H1 (cell line): ENCODE measurements around the gene CMIP. TPM values are rescaled to one million over a fixed set of nuclear protein-coding genes. Genes with fewer than 3 reads are reported as not detected.
A peak's percentile ranks its signal among the peaks of the same experiment; 100 is the strongest.

Experiments used
- ASH2L ChIP-seq: fragments of 200-600, 300-600 bp; sonication (generic); IDR thresholded peaks from one replicate; pipeline ENCODE4 v1.7.1; 2017; ENCODE audit warnings: low read length
- BCL11A ChIP-seq, 2 experiments: IDR thresholded peaks; one replicate each; pipeline ENCODE4 v1.6.1; 2011; ENCODE audit warnings: low read depth in 2 of 2, low read length in 2 of 2, mild to moderate bottlenecking in 2 of 2
- BRCA1 ChIP-seq: IDR thresholded peaks from 2 replicates; pipeline ENCODE4 v1.6.1; 2012; ENCODE audit warnings: low read depth, low read length, improper control_type of control experiment
- CBX5 ChIP-seq: fragments of 300-800, 300-1000 bp; sonication (generic); IDR thresholded peaks from 2 replicates; pipeline ENCODE4 v1.7.1; 2016; ENCODE audit warnings: antibody characterized with exemption, low read length, low read depth
- CBX8 ChIP-seq: fragments of 300-800, 300-1000 bp; sonication (generic); IDR thresholded peaks from 2 replicates; pipeline ENCODE4 v1.7.1; 2016; ENCODE audit warnings: low read depth, low read length, borderline replicate concordance
- EGR1 ChIP-seq: IDR thresholded peaks from 2 replicates; pipeline ENCODE4 v1.6.1; 2011; ENCODE audit warnings: low read depth, low read length, borderline replicate concordance
- EP300 ChIP-seq, 2 experiments: IDR thresholded peaks; 1 replicate in 1 of 2; 2 replicates in 1 of 2; pipeline ENCODE4 v1.6.1; 2011 to 2012; ENCODE audit warnings: low read depth in 2 of 2, low read length in 2 of 2, mild to moderate bottlenecking in 2 of 2, borderline replicate concordance in 1 of 2, inconsistent platforms in 1 of 2, moderate library complexity in 1 of 2
- GTF2F1 ChIP-seq: IDR thresholded peaks from 2 replicates; pipeline ENCODE4 v1.6.1; 2012; ENCODE audit warnings: low read depth, low read length, improper control_type of control experiment, borderline replicate concordance
- JUN ChIP-seq: IDR thresholded peaks from 2 replicates; pipeline ENCODE4 v1.6.1; 2011; ENCODE audit warnings: low read depth, mild to moderate bottlenecking, improper control_type of control experiment, low read length
- JUND ChIP-seq: IDR thresholded peaks from 2 replicates; pipeline ENCODE4 v1.6.1; 2011; ENCODE audit warnings: mild to moderate bottlenecking, improper control_type of control experiment, low read length
- KDM5A ChIP-seq: fragments of 200-600 bp; IDR thresholded peaks from 2 replicates; pipeline ENCODE4 v1.7.1; 2012; ENCODE audit warnings: mild to moderate bottlenecking, low read length, inconsistent platforms, mixed read lengths
- MAFK ChIP-seq: IDR thresholded peaks from 2 replicates; pipeline ENCODE4 v1.6.1; 2012; ENCODE audit warnings: low read depth, mild to moderate bottlenecking, improper control_type of control experiment, low read length
- NANOG ChIP-seq: IDR thresholded peaks from 2 replicates; pipeline ENCODE4 v1.6.1; 2011; ENCODE audit warnings: low read length, low read depth, mild to moderate bottlenecking, inconsistent platforms; ENCODE audit not compliant: insufficient read depth, poor library complexity, severe bottlenecking
- PHF8 ChIP-seq: fragments of 200-600 bp; sonication (generic); conservative IDR thresholded peaks from 2 replicates; pipeline ENCODE4 v1.7.1; 2012; ENCODE audit warnings: low read depth, mild to moderate bottlenecking, inconsistent platforms, low read length, moderate library complexity
- RBBP5 ChIP-seq: IDR thresholded peaks from 2 replicates; pipeline ENCODE4 v1.7.1; 2012; ENCODE audit warnings: low read depth, mild to moderate bottlenecking, inconsistent platforms, low read length, moderate library complexity, borderline replicate concordance
- RNF2 ChIP-seq: fragments of 200-900, 300-1000 bp; sonication (generic); IDR thresholded peaks from 2 replicates; pipeline ENCODE4 v1.7.1; 2016; ENCODE audit warnings: borderline replicate concordance, low read depth, mild to moderate bottlenecking, antibody characterized with exemption, low read length; ENCODE audit not compliant: poor library complexity, severe bottlenecking; ENCODE audit errors: missing control alignments
- SIN3A ChIP-seq, 2 experiments: IDR thresholded peaks in 1 of 2; conservative IDR thresholded peaks in 1 of 2; 2 replicates each; pipeline ENCODE4 v1.6.1; 2011 to 2012; ENCODE audit warnings: low read length in 2 of 2, improper control_type of control experiment in 1 of 2, low read depth in 1 of 2, mild to moderate bottlenecking in 1 of 2
- SP4 ChIP-seq: IDR thresholded peaks from 2 replicates; pipeline ENCODE4 v1.6.1; 2012; ENCODE audit warnings: low read length, inconsistent platforms
- SUZ12 ChIP-seq: fragments of 200-600 bp; sonication (generic); IDR thresholded peaks from 2 replicates; pipeline ENCODE4 v1.6.1; 2012; ENCODE audit warnings: mild to moderate bottlenecking, inconsistent platforms, low read length, moderate library complexity, mixed read lengths
- TAF7 ChIP-seq: optimal IDR thresholded peaks from 2 replicates; pipeline ENCODE3; 2011; ENCODE audit warnings: low read depth, mild to moderate bottlenecking, inconsistent platforms, low read length, moderate library complexity, borderline replicate concordance
- TBP ChIP-seq: IDR thresholded peaks from 2 replicates; pipeline ENCODE4 v1.6.1; 2011; ENCODE audit warnings: low read depth, low read length, improper control_type of control experiment
- polyA plus RNA-seq, 7 experiments: library from polyadenylated mRNA; depleted of rRNA in 3 of 7; stranded (reverse) in 5 of 7; unstranded in 2 of 7; fragments of >200 nt in 5 of 7; fragments of 200-250 nt in 2 of 7; gene quantifications; 1 replicate in 5 of 7; 2 replicates in 1 of 7; 4 replicates in 1 of 7; pipeline versions ENCODE4 v1.2.1 to v1.2.3, GENCODE V29; 2011 to 2013; ENCODE audit warnings: missing spikeins in 2 of 7, mixed read lengths in 2 of 7
- total RNA-seq: library from RNA; stranded (reverse); fragmentation: NEBNext Ultra II Directional; extraction: Animal tissue kit (Norgen Biotek cat#: 25700); gene quantifications from 2 replicates; pipeline ENCODE4 v1.2.1, GENCODE V29; 2021
- TF ChIP-seq, protein P1 (sequence below): IDR thresholded peaks from 2 replicates; pipeline ENCODE4 v1.6.1; 2011; ENCODE audit warnings: low read depth, mild to moderate bottlenecking, low read length; ENCODE audit not compliant: insufficient read depth
- TF ChIP-seq, protein P2 (sequence below): IDR thresholded peaks from 2 replicates; pipeline ENCODE4 v1.6.1; 2012; ENCODE audit warnings: inconsistent platforms

The CMIP gene
- total and polyA plus RNA-seq, 2 of the 8 experiments (the other 6 are each of a cell fraction or from before 2014, with no cell fraction given), result 7.9 to 53.2 TPM

- TF ChIP-seq RNF2 (no peak), EGR1 (no peak), PHF8 (no peak), BCL11A (IDR thresholded peaks at IDR 0.05; ENCODE audit: low read depth in 2 of 2, low read length in 2 of 2) (no peak), RBBP5 (no peak), TAF7 (no peak), JUN (no peak), JUND (peak; percentile 52; the same call in 1 of the 2 replicates), BRCA1 (peak; percentile 13; the same call in 1 of the 2 replicates), CBX5 (no peak), KDM5A (no peak), EP300 (IDR thresholded peaks at IDR 0.05; ENCODE audit: borderline replicate concordance in 1 of 2, low read depth in 2 of 2, low read length in 2 of 2) (peak in 1 of 2 experiments; percentile 71; a peak in 1 of 3 replicates), TBP (no peak), GTF2F1 (no peak), ASH2L (no peak), SIN3A (conservative IDR thresholded peaks at IDR 0.05 in 1 of 2, IDR thresholded peaks at IDR 0.05 in 1 of 2; ENCODE audit: low read depth in 1 of 2, low read length in 2 of 2) (0 out of 4 replicates have a peak, but pooled peaks of 1 of the 2 experiments have one; percentile 53), CBX8 (no peak), SP4 (no peak), MAFK (peak; percentile 36; the same call in 1 of the 2 replicates), SUZ12 (no peak), NANOG (peak; percentile 21)
- TF ChIP-seq, protein P1, sequence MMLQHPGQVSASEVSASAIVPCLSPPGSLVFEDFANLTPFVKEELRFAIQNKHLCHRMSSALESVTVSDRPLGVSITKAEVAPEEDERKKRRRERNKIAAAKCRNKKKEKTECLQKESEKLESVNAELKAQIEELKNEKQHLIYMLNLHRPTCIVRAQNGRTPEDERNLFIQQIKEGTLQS, result no peak
- TF ChIP-seq, protein P2, sequence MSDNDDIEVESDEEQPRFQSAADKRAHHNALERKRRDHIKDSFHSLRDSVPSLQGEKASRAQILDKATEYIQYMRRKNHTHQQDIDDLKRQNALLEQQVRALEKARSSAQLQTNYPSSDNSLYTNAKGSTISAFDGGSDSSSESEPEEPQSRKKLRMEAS, result 0 out of 2 replicates have a peak, but pooled peaks have one; percentile 36
These were observed 293.4 kb downstream of the CMIP start (continued) for GRCh38 chr16:81737885-81738536.
